Endodermal cell (in vitro differentiated cells): Measurements from ENCODE around the gene SLC17A9. TPM values are rescaled to one million over a fixed set of nuclear protein-coding genes. Genes with fewer than 3 reads are reported as not detected.

ENCODE experiments used
- DNase-seq: peaks from one replicate; pipeline ENCODE4 v3.0.0-alpha.2; 2017
- H3K27ac ChIP-seq: 2 replicates; pipeline ENCODE4 v1.5.1; 2013; ENCODE audit warnings: mild to moderate bottlenecking, low read depth, low read length, moderate library complexity
- H3K27me3 ChIP-seq: 2 replicates; pipeline ENCODE4 v1.6.1; 2013; ENCODE audit warnings: mild to moderate bottlenecking, low read length, moderate library complexity; ENCODE audit not compliant: insufficient read depth, control insufficient read depth, poor library complexity, severe bottlenecking
- H3K36me3 ChIP-seq: 2 replicates; pipeline ENCODE4 v1.7.0; 2013; ENCODE audit warnings: mild to moderate bottlenecking, low read length, moderate library complexity; ENCODE audit not compliant: control insufficient read depth, insufficient read depth
- H3K4me1 ChIP-seq: one replicate; pipeline ENCODE4 v1.7.0; 2013; ENCODE audit warnings: low read length; ENCODE audit not compliant: control insufficient read depth, insufficient read depth
- H3K4me3 ChIP-seq: 2 replicates; pipeline ENCODE4 v1.5.1; 2013; ENCODE audit warnings: mild to moderate bottlenecking, low read length, moderate library complexity
- H3K9ac ChIP-seq: 2 replicates; pipeline ENCODE4 v1.6.1; 2013; ENCODE audit warnings: mild to moderate bottlenecking, low read length, moderate library complexity; ENCODE audit not compliant: poor library complexity, severe bottlenecking; ENCODE audit errors: extremely low read depth
- H3K9me3 ChIP-seq: 2 replicates; pipeline ENCODE4 v1.6.1; 2013; ENCODE audit warnings: mild to moderate bottlenecking, low read length, moderate library complexity; ENCODE audit not compliant: control insufficient read depth
- H3K27ac Mint-ChIP-seq: 2 replicates; pipeline ENCODE4 v1.8.0; 2020; ENCODE audit warnings: mixed read lengths
- H3K27me3 Mint-ChIP-seq: 2 replicates; pipeline ENCODE4 v1.8.0; 2021; ENCODE audit warnings: mild to moderate bottlenecking, mixed read lengths; ENCODE audit not compliant: insufficient read depth
- H3K36me3 Mint-ChIP-seq: 2 replicates; pipeline ENCODE4 v1.8.0; 2020; ENCODE audit warnings: low read depth, mixed read lengths
- H3K4me1 Mint-ChIP-seq: 2 replicates; pipeline ENCODE4 v1.8.0; 2020; ENCODE audit warnings: mixed read lengths
- H3K4me3 Mint-ChIP-seq: 2 replicates; pipeline ENCODE4 v1.8.0; 2020; ENCODE audit warnings: mild to moderate bottlenecking, moderate library complexity, mixed read lengths
- H3K9me3 Mint-ChIP-seq: 2 replicates; pipeline ENCODE4 v1.8.0; 2020; ENCODE audit warnings: mild to moderate bottlenecking, mixed read lengths
- WGBS, 2 experiments: methylation state at CpG; one replicate each; pipeline versions ENCODE4 v1.1.5 to v1.1.7; 2013; ENCODE audit warnings: missing lambda C conversion rate in 2 of 2, mixed read lengths in 1 of 2; ENCODE audit not compliant: insufficient coverage in 1 of 2, insufficient read length in 1 of 2; 5-methylcytosine and 5-hydroxymethylcytosine counted together
- total RNA-seq, 2 donors: library from RNA; stranded (reverse); fragmentation: NEBNext Ultra II Directional in 1 of 2; extraction: Animal tissue kit (Norgen Biotek cat#: 25700) in 1 of 2; gene quantifications; 2 replicates in 1 of 2; 3 replicates in 1 of 2; pipeline ENCODE4 v1.2.1, GENCODE V29; 2021
- TF ChIP-seq, protein P1 (sequence below): fragments of 200-600 bp; sonication (generic); conservative IDR thresholded peaks from 2 replicates; pipeline ENCODE4 v1.5.0; 2021; ENCODE audit warnings: antibody characterized with exemption, mild to moderate bottlenecking

Gene SLC17A9
- total RNA-seq, 2 donors from 2014 or later, result 8.9 to 10.2 TPM

GRCh38 chr20:62966212-62967148 is 14.0 kb downstream of the SLC17A9 start:
- no peaks in the 10 kb centered on the region for H3K4me1 Mint-ChIP-seq
- H3K4me3 Mint-ChIP-seq, result no peak overlapping the region
- TF ChIP-seq, protein P1, sequence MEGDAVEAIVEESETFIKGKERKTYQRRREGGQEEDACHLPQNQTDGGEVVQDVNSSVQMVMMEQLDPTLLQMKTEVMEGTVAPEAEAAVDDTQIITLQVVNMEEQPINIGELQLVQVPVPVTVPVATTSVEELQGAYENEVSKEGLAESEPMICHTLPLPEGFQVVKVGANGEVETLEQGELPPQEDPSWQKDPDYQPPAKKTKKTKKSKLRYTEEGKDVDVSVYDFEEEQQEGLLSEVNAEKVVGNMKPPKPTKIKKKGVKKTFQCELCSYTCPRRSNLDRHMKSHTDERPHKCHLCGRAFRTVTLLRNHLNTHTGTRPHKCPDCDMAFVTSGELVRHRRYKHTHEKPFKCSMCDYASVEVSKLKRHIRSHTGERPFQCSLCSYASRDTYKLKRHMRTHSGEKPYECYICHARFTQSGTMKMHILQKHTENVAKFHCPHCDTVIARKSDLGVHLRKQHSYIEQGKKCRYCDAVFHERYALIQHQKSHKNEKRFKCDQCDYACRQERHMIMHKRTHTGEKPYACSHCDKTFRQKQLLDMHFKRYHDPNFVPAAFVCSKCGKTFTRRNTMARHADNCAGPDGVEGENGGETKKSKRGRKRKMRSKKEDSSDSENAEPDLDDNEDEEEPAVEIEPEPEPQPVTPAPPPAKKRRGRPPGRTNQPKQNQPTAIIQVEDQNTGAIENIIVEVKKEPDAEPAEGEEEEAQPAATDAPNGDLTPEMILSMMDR, result no peak
- no peak overlapping the region for H3K27ac ChIP-seq
- no peak for DNase-seq
- H3K36me3 Mint-ChIP-seq, result no peaks in the 10 kb centered on the region
- H3K9ac ChIP-seq, result no peak overlapping the region
- H3K9me3 Mint-ChIP-seq, result no peaks in the 10 kb centered on the region
- no peaks in the 10 kb centered on the region for H3K36me3 ChIP-seq
- no peak overlapping the region for H3K4me3 ChIP-seq
- H3K4me1 ChIP-seq, result no peaks in the 10 kb centered on the region
- WGBS, 2 experiments, result 90 to 94% methylated on average over 19 to 26 of the region's 27 CpGs
- peaks cover under 1% of the 10 kb centered on the region for H3K27me3 Mint-ChIP-seq
- no peak overlapping the region for H3K27ac Mint-ChIP-seq
- H3K27me3 ChIP-seq, result peaks cover 4% of the 10 kb centered on the region
- no peaks in the 10 kb centered on the region for H3K9me3 ChIP-seq

GRCh38 chr20:62967149-62967501 is 14.6 kb downstream of the SLC17A9 start:
- Histone ChIP-seq H3K4me1 (no peaks in the 10 kb centered on the region), H3K27ac (no peak overlapping the region), H3K9ac (no peak overlapping the region), H3K27me3 (peaks cover 10% of the 10 kb centered on the region), H3K36me3 (no peaks in the 10 kb centered on the region), H3K4me3 (no peak overlapping the region), H3K9me3 (no peaks in the 10 kb centered on the region)
- H3K36me3 Mint-ChIP-seq, result no peaks in the 10 kb centered on the region
- H3K4me1 Mint-ChIP-seq, result no peaks in the 10 kb centered on the region
- peaks cover 5% of the 10 kb centered on the region for H3K27me3 Mint-ChIP-seq
- WGBS, 2 experiments, result 88% methylated on average over 6 of the region's 6 CpGs; no CpG with 5 or more reads in 1 of the 2 experiments
- TF ChIP-seq, protein P1, result no peak
- H3K4me3 Mint-ChIP-seq, result no peak overlapping the region
- no peaks in the 10 kb centered on the region for H3K9me3 Mint-ChIP-seq
- H3K27ac Mint-ChIP-seq, result no peak overlapping the region
- DNase-seq, result no peak

- no peaks in the 10 kb centered on the region for H3K9me3 Mint-ChIP-seq
- no peaks in the 10 kb centered on the region for H3K4me1 Mint-ChIP-seq
- peaks cover 11% of the 10 kb centered on the region for H3K27me3 Mint-ChIP-seq
- H3K4me3 ChIP-seq, result no peak overlapping the region
- no peak overlapping the region for H3K4me3 Mint-ChIP-seq
- H3K9ac ChIP-seq, result no peak overlapping the region
- no peaks in the 10 kb centered on the region for H3K36me3 ChIP-seq
- TF ChIP-seq, protein P1, result no peak
- H3K27me3 ChIP-seq, result peaks cover 16% of the 10 kb centered on the region
- no peaks in the 10 kb centered on the region for H3K4me1 ChIP-seq
- H3K27ac ChIP-seq, result no peak overlapping the region
- DNase-seq, result no peak
- H3K27ac Mint-ChIP-seq, result no peak overlapping the region
- no peaks in the 10 kb centered on the region for H3K9me3 ChIP-seq
- WGBS, 2 experiments, result 90 to 93% methylated on average over 15 to 27 of the region's 27 CpGs
- no peaks in the 10 kb centered on the region for H3K36me3 Mint-ChIP-seq
Observed at GRCh38 chr20:62967628-62968351, 15.3 kb downstream of the SLC17A9 start.
